Fibroblast of villous mesenchyme (primary cell): ENCODE results near the gene CD200. TPM values are rescaled to one million over a fixed set of nuclear protein-coding genes. Genes with fewer than 3 reads are reported as not detected.

ENCODE experiments used
- DNase-seq: peaks from one replicate; pipeline ENCODE4 v3.0.0-alpha.2; 2010; ENCODE audit warnings: low read depth
- H3K4me3 ChIP-seq: 2 replicates; pipeline ENCODE4 v1.5.1; 2011; ENCODE audit warnings: low read depth, mild to moderate bottlenecking, low read length
- total RNA-seq: library from RNA; depleted of rRNA; stranded (reverse); fragments of >200 nt; gene quantifications from 2 replicates; pipeline ENCODE4 v1.2.3, GENCODE V29; 2012
- TF ChIP-seq, protein P1 (sequence below): IDR thresholded peaks from 2 replicates; pipeline ENCODE4 v1.5.1; 2012; ENCODE audit warnings: low read depth, mild to moderate bottlenecking, low read length; ENCODE audit not compliant: insufficient read depth

The CD200 gene, protein sequence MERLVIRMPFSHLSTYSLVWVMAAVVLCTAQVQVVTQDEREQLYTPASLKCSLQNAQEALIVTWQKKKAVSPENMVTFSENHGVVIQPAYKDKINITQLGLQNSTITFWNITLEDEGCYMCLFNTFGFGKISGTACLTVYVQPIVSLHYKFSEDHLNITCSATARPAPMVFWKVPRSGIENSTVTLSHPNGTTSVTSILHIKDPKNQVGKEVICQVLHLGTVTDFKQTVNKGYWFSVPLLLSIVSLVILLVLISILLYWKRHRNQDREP
- total RNA-seq, result 1.3 TPM in 2 replicates

GRCh38 chr3:112333002-112333380, at the start of gene CD200:
CD200 (plus strand) TSS chr3:112333156; CDS start chr3:112333213, 57 bp downstream.
- peak within 1 kb of the TSS; percentile 63 for H3K4me3 ChIP-seq
- DNase-seq, result peak; percentile 41
- TF ChIP-seq, protein P1, sequence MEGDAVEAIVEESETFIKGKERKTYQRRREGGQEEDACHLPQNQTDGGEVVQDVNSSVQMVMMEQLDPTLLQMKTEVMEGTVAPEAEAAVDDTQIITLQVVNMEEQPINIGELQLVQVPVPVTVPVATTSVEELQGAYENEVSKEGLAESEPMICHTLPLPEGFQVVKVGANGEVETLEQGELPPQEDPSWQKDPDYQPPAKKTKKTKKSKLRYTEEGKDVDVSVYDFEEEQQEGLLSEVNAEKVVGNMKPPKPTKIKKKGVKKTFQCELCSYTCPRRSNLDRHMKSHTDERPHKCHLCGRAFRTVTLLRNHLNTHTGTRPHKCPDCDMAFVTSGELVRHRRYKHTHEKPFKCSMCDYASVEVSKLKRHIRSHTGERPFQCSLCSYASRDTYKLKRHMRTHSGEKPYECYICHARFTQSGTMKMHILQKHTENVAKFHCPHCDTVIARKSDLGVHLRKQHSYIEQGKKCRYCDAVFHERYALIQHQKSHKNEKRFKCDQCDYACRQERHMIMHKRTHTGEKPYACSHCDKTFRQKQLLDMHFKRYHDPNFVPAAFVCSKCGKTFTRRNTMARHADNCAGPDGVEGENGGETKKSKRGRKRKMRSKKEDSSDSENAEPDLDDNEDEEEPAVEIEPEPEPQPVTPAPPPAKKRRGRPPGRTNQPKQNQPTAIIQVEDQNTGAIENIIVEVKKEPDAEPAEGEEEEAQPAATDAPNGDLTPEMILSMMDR, result peak; percentile 2

GRCh38 chr3:112289011-112289410, 43.9 kb upstream of the CD200 start:
- H3K4me3 ChIP-seq, result no peak overlapping the region
- DNase-seq, result peak; percentile 5
- TF ChIP-seq, protein P1, result no peak

DNA sequence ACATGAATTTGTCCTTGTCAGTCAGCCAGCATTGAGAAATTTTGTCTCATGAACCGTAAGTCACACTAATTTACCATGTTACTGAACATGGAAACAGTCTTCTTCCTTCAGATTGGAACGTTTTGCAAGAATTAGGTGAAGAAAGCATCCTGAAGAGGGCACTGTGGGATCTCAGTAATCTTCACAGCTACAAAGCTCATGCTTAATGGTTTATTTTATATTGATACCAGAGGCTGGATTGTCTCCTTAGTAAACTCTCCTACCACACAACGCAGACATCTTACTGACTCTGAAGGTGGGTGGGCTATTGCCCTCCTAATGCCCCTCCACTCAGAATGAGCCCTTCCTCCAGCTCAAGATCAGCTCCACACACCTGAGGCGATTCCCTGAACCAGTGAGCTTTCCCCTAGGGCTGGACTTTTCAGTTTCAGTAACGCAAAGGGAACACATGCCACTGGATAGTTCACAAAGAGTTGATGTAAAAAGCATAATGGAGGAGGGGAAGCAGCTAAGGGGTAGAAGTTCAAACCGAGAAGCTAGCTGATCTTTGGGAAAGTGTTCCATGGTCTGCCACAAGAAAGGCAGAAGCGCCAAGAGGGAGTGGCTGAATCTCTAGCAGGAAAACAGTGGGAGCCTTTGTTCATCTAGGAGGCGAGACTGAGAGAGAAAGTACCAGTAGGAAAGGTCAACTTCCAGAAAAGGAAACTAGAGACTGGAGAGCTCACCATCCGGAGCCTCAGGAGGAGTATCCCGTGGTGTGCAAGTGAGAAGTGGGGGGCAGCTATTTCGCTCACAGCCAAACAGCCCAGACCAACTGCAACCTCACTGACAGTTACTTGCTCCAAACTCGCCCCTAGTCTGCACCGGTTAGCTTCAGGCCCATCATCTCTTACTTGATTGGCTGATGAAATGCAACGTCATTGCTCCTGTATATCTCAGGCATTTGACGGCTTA, 39.3 kb upstream of the CD200 start, which contains the start of gene SLC9C1:
Gene SLC9C1 (minus strand): TSS at position 849 of the 954 bp plus-strand sequence. CDS start 7,425 bp downstream, outside the sequence.
- H3K4me3 ChIP-seq, result peak within 1 kb of the TSS; percentile 41
- TF ChIP-seq, protein P1, result peak; percentile 67
- peak; percentile 78 for DNase-seq

- H3K4me3 ChIP-seq, result no peak overlapping the region
- DNase-seq, result peak; percentile 17
- TF ChIP-seq, protein P1, result no peak
Measured at GRCh38 chr3:112297714-112298113, 35.2 kb upstream of the CD200 start.

DNA sequence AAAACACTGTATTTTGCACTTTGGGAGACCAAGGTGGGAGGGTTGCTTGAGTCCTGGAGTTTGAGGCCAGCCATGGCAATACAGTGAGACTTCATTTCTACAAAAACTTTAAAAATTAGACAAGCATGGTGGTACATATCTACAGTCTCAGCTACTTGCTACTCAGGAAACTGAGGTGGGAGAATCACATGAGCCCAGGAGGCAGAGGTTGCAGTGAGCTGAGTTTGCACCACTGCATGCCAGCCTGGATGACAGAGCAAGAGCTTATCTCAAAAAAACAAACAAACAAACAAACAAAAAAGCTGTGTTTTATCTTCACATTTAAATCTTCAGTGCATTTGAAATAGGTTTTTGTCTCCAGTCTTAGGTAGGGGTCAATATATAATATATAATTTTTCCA, 34.2 kb upstream of the CD200 start:
- H3K4me3 ChIP-seq, result no peak overlapping the region
- TF ChIP-seq, protein P1, result no peak
- DNase-seq, result no peak

DNA sequence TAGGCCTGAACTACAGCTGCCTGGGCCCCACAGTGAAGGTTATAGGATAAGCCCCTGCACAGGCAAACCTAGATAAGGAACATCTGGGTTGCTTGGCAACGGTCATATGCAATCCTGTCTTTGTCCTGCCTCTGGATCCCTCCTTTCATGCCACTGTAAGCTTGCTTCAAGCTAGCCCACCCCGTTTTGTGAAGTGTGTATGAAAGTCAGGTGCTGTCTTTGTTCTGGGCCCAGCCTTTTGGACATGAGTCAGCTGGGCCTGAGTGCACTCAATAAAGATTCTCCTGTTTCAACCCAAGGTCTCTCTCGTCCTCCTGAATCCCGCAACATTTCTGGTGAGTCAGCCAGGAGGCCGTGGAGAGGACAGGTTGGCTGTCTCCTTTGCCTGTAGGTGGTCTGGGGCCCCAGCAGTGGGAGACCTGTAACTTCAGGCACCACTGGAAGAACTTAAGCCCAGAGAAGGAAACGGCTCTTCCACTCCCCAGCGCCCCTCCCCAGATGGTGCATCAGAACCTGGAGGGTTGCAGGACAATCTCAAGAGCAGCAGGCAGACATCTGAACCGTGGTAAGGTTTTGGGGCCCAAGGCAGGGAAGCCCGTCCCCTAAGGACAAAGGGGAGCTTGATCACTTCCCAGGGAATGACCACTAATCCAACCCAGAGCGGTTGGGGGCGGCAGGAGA, 30.7 kb upstream of the CD200 start:
- peak; percentile 87 for DNase-seq
- no peak overlapping the region for H3K4me3 ChIP-seq
- TF ChIP-seq, protein P1, result no peak
